ENCODE measurements around the gene ASB7. TPM values are rescaled to one million over a fixed set of nuclear protein-coding genes. Genes with fewer than 3 reads are reported as not detected.

ASB7 gene
- total RNA-seq, 1 experiment from 2014 or later: 12.9 TPM

DNA sequence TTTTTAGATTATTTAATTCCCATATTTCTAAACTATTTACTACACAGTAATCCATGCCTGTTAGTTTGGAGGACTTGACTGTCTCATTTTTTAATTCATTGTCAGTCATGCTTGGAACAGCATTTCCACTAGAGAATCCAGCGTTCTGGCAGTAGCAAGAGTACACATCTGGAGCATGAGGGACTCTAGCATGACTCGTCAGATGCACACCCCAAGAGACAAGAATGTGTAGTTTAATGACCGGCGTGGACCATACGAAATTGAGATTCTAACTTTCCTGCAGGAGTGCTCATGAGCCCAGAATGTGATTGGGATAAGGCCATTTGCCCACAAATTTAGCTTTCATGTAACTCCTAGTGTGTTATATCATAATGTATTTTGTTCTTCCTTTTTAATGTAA, 48.9 kb downstream of the ASB7 start (continued):
- TF ChIP-seq PRRX2 (CRISPR knock-in tag; IDR thresholded peaks at IDR 0.05): no peak
- TF ChIP-seq, protein P1, sequence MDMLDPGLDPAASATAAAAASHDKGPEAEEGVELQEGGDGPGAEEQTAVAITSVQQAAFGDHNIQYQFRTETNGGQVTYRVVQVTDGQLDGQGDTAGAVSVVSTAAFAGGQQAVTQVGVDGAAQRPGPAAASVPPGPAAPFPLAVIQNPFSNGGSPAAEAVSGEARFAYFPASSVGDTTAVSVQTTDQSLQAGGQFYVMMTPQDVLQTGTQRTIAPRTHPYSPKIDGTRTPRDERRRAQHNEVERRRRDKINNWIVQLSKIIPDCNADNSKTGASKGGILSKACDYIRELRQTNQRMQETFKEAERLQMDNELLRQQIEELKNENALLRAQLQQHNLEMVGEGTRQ (CRISPR knock-in tag; IDR thresholded peaks at IDR 0.05): no peak
- TF ChIP-seq, protein P2, sequence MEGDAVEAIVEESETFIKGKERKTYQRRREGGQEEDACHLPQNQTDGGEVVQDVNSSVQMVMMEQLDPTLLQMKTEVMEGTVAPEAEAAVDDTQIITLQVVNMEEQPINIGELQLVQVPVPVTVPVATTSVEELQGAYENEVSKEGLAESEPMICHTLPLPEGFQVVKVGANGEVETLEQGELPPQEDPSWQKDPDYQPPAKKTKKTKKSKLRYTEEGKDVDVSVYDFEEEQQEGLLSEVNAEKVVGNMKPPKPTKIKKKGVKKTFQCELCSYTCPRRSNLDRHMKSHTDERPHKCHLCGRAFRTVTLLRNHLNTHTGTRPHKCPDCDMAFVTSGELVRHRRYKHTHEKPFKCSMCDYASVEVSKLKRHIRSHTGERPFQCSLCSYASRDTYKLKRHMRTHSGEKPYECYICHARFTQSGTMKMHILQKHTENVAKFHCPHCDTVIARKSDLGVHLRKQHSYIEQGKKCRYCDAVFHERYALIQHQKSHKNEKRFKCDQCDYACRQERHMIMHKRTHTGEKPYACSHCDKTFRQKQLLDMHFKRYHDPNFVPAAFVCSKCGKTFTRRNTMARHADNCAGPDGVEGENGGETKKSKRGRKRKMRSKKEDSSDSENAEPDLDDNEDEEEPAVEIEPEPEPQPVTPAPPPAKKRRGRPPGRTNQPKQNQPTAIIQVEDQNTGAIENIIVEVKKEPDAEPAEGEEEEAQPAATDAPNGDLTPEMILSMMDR (IDR thresholded peaks at IDR 0.05): no peak
- TF ChIP-seq, protein P3, sequence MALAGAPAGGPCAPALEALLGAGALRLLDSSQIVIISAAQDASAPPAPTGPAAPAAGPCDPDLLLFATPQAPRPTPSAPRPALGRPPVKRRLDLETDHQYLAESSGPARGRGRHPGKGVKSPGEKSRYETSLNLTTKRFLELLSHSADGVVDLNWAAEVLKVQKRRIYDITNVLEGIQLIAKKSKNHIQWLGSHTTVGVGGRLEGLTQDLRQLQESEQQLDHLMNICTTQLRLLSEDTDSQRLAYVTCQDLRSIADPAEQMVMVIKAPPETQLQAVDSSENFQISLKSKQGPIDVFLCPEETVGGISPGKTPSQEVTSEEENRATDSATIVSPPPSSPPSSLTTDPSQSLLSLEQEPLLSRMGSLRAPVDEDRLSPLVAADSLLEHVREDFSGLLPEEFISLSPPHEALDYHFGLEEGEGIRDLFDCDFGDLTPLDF (CRISPR knock-in tag; IDR thresholded peaks at IDR 0.05): no peak

DNA sequence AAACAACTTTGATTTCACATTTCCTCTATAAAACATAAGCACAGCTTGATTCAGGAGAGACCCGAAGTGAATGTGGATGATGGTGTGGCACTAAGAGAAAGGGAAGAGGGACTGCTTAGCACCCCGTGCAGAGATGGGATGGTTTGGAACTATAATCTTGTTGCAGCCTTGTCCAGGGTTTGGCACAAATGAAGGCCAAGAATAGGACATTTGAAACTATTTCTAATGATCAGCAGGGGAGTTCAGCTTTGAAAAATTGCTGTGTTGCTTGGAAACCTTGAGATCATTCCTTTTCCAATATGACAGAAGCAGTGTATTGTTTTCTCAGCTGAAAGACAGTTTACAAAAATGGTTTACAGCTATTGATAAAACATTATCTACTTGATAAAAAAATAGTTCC, 49.7 kb downstream of the ASB7 start:
- TF ChIP-seq TP53 (CRISPR knock-in tag; IDR thresholded peaks at IDR 0.05): no peak
- TF ChIP-seq NR3C1 (CRISPR knock-in tag; conservative IDR thresholded peaks at IDR 0.05; ENCODE audit: low read depth): no peak
- TF ChIP-seq RELA (CRISPR knock-in tag; IDR thresholded peaks at IDR 0.05; ENCODE audit: borderline replicate concordance): no peak
- TF ChIP-seq, protein P4, sequence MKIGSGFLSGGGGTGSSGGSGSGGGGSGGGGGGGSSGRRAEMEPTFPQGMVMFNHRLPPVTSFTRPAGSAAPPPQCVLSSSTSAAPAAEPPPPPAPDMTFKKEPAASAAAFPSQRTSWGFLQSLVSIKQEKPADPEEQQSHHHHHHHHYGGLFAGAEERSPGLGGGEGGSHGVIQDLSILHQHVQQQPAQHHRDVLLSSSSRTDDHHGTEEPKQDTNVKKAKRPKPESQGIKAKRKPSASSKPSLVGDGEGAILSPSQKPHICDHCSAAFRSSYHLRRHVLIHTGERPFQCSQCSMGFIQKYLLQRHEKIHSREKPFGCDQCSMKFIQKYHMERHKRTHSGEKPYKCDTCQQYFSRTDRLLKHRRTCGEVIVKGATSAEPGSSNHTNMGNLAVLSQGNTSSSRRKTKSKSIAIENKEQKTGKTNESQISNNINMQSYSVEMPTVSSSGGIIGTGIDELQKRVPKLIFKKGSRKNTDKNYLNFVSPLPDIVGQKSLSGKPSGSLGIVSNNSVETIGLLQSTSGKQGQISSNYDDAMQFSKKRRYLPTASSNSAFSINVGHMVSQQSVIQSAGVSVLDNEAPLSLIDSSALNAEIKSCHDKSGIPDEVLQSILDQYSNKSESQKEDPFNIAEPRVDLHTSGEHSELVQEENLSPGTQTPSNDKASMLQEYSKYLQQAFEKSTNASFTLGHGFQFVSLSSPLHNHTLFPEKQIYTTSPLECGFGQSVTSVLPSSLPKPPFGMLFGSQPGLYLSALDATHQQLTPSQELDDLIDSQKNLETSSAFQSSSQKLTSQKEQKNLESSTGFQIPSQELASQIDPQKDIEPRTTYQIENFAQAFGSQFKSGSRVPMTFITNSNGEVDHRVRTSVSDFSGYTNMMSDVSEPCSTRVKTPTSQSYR (CRISPR knock-in tag; IDR thresholded peaks at IDR 0.05): no peak
- TF ChIP-seq, protein P5, sequence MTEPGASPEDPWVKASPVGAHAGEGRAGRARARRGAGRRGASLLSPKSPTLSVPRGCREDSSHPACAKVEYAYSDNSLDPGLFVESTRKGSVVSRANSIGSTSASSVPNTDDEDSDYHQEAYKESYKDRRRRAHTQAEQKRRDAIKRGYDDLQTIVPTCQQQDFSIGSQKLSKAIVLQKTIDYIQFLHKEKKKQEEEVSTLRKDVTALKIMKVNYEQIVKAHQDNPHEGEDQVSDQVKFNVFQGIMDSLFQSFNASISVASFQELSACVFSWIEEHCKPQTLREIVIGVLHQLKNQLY (CRISPR knock-in tag; IDR thresholded peaks at IDR 0.05): no peak
- no peak for TF ChIP-seq NR2C2 (CRISPR knock-in tag; IDR thresholded peaks at IDR 0.05)
- no peak for TF ChIP-seq ZNF671 (CRISPR knock-in tag; IDR thresholded peaks at IDR 0.05)
- no peak for TF ChIP-seq SMAD4 (CRISPR knock-in tag; IDR thresholded peaks at IDR 0.05)
- H3K27me3 Mint-ChIP-seq (ENCODE audit: low read depth): no peaks in the 10 kb centered on the region
- H3K4me3 Mint-ChIP-seq: no peak overlapping the region
- CTCF ChIA-PET: interaction anchor here (2.7 kb wide), 1 partner anchor 11 kb away, joined by 8 read pairs; no protein-coding TSS in a partner anchor
- H3K27ac Mint-ChIP-seq: no peak overlapping the region
- DNase-seq (ENCODE audit: low spot score) (no peak), ATAC-seq (no peak)
- POLR2A ChIA-PET: no interaction called here
- H3K36me3 Mint-ChIP-seq: no peaks in the 10 kb centered on the region
- peaks cover 7% of the 10 kb centered on the region for H3K4me1 Mint-ChIP-seq
- no peaks in the 10 kb centered on the region for H3K9me3 Mint-ChIP-seq

DNA sequence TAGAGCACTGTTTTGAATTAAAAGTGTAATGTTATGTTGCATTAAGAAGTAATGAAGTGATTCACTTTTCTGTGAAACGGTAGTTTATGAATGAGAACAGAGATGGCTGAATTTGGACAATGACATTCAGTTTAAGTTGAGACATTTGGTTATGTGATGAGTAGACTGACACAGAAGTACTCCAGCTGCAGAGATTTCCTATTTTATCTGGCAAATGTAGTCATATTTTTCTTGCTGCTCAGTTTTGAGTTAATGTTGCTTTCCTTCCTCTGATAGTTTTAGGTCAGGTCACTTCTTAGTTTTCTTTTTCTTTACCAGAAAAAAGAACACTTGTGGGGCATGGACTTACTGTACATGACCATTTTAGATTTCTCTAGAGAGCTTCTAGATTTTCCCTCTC, 51.2 kb downstream of the ASB7 start:
- POLR2A ChIA-PET: no interaction called here
- TF ChIP-seq CBFB (CRISPR knock-in tag; IDR thresholded peaks at IDR 0.05; ENCODE audit: low read depth) (no peak), FOXJ3 (CRISPR knock-in tag; IDR thresholded peaks at IDR 0.05; ENCODE audit: borderline replicate concordance) (no peak), ZNF396 (CRISPR knock-in tag; IDR thresholded peaks at IDR 0.05; ENCODE audit: borderline replicate concordance) (no peak), ETV6 (CRISPR knock-in tag; IDR thresholded peaks at IDR 0.05) (no peak), ZNF219 (CRISPR knock-in tag; IDR thresholded peaks at IDR 0.05; ENCODE audit: borderline replicate concordance) (no peak), RELA (CRISPR knock-in tag; IDR thresholded peaks at IDR 0.05; ENCODE audit: borderline replicate concordance) (no peak), MXD4 (CRISPR knock-in tag; IDR thresholded peaks at IDR 0.05; ENCODE audit: borderline replicate concordance) (no peak), ELF4 (CRISPR knock-in tag; IDR thresholded peaks at IDR 0.05; ENCODE audit: low read depth) (no peak)
- TF ChIP-seq, protein P1 (CRISPR knock-in tag; IDR thresholded peaks at IDR 0.05): no peak
- TF ChIP-seq, protein P6, sequence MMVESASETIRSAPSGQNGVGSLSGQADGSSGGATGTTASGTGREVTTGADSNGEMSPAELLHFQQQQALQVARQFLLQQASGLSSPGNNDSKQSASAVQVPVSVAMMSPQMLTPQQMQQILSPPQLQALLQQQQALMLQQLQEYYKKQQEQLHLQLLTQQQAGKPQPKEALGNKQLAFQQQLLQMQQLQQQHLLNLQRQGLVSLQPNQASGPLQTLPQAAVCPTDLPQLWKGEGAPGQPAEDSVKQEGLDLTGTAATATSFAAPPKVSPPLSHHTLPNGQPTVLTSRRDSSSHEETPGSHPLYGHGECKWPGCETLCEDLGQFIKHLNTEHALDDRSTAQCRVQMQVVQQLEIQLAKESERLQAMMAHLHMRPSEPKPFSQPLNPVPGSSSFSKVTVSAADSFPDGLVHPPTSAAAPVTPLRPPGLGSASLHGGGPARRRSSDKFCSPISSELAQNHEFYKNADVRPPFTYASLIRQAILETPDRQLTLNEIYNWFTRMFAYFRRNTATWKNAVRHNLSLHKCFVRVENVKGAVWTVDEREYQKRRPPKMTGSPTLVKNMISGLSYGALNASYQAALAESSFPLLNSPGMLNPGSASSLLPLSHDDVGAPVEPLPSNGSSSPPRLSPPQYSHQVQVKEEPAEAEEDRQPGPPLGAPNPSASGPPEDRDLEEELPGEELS (CRISPR knock-in tag; IDR thresholded peaks at IDR 0.05): no peak
- TF ChIP-seq, protein P7, sequence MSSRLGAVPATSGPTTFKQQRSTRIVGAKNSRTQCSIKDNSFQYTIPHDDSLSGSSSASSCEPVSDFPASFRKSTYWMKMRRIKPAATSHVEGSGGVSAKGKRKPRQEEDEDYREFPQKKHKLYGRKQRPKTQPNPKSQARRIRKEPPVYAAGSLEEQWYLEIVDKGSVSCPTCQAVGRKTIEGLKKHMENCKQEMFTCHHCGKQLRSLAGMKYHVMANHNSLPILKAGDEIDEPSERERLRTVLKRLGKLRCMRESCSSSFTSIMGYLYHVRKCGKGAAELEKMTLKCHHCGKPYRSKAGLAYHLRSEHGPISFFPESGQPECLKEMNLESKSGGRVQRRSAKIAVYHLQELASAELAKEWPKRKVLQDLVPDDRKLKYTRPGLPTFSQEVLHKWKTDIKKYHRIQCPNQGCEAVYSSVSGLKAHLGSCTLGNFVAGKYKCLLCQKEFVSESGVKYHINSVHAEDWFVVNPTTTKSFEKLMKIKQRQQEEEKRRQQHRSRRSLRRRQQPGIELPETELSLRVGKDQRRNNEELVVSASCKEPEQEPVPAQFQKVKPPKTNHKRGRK (CRISPR knock-in tag; IDR thresholded peaks at IDR 0.05; ENCODE audit: borderline replicate concordance): no peak

More for the DNA sequence above, 51.2 kb downstream of the ASB7 start:
- Mint-ChIP-seq H3K27me3 (ENCODE audit: low read depth) (no peaks in the 10 kb centered on the region), H3K36me3 (no peaks in the 10 kb centered on the region), H3K9me3 (no peaks in the 10 kb centered on the region), H3K4me1 (peaks cover 7% of the 10 kb centered on the region), H3K4me3 (no peak overlapping the region), H3K27ac (no peak overlapping the region)
- ATAC-seq (no peak), DNase-seq (ENCODE audit: low spot score) (no peak)
- CTCF ChIA-PET: interaction anchor here (1.1 to 2.7 kb wide), 2 partner anchors 9 to 83 kb away, joined by 3 to 8 read pairs; no protein-coding TSS in a partner anchor

Measured in WTC11 (cell line).